Endothelial cell of umbilical vein (primary cell): ENCODE results near the gene CFHR3. TPM values are rescaled to one million over a fixed set of nuclear protein-coding genes. Genes with fewer than 3 reads are reported as not detected.
"Not testable (repeated sequence)": the region's sequence is repeated elsewhere in the genome, so short reads cannot be mapped to it uniquely, and the experiment has no call there.

Source experiments
- BruUV-seq: library from RNA; stranded (reverse); fragments of 400-500 nt; replicated peaks from 2 replicates; lab custom pipeline; 2021; lab: Mats Ljungman, UMichigan
- CTCF ChIA-PET: fragments of 300-600, 350-600 bp; sonication (Branson Sonifier 250); formaldehyde crosslinking; loops from one replicate; lab custom pipeline; 2021; ENCODE audit warnings: antibody characterized with exemption, inconsistent platforms; lab: Charles Lee
- POLR2A ChIA-PET: fragments of 300-600, 350-600 bp; sonication (Branson Sonifier 250); formaldehyde crosslinking; loops from one replicate; lab custom pipeline; 2021; ENCODE audit warnings: antibody characterized with exemption, inconsistent platforms; lab: Charles Lee
- DNase-seq: peaks from one replicate; pipeline ENCODE4 v3.0.0-alpha.2; 2011; ENCODE audit warnings: low read depth, low spot score
- FAIRE-seq: peaks from 2 replicates; lab custom pipeline; 2011; peaks lifted over from hg19 to GRCh38; lab: Jason Lieb, UNC
- H2AFZ ChIP-seq: 2 replicates; pipeline ENCODE4 v1.6.0; 2012; ENCODE audit warnings: low read depth, low read length, control low read depth, inconsistent platforms
- H3K27ac ChIP-seq: 2 replicates; pipeline ENCODE4 v1.5.1; 2011; ENCODE audit warnings: low read depth, mild to moderate bottlenecking, control low read depth, low read length, moderate library complexity; ENCODE audit not compliant: insufficient read depth
- H3K27me3 ChIP-seq, 2 experiments: 2 replicates each; pipeline versions ENCODE4 v1.6.0 to v1.6.1; 2011; ENCODE audit warnings: low read length in 2 of 2, mixed read lengths in 1 of 2; ENCODE audit not compliant: control insufficient read depth in 2 of 2, insufficient read depth in 2 of 2
- H3K36me3 ChIP-seq, 2 experiments: 2 replicates in 1 of 2; 3 replicates in 1 of 2; pipeline ENCODE4 v1.5.1; 2011; ENCODE audit warnings: low read length in 2 of 2, mild to moderate bottlenecking in 1 of 2, moderate library complexity in 1 of 2; ENCODE audit not compliant: control insufficient read depth in 2 of 2, insufficient read depth in 2 of 2; ENCODE audit errors: extremely low read depth in 1 of 2
- H3K4me1 ChIP-seq: 3 replicates; pipeline ENCODE4 v1.5.1; 2011; ENCODE audit warnings: mild to moderate bottlenecking, low read length; ENCODE audit not compliant: control insufficient read depth, insufficient read depth; ENCODE audit errors: extremely low read depth
- H3K4me2 ChIP-seq: 2 replicates; pipeline ENCODE4 v1.6.1; 2011; ENCODE audit warnings: low read length, control low read depth, mixed read lengths; ENCODE audit not compliant: insufficient read depth
- H3K4me3 ChIP-seq, 3 experiments: fragments of 200-600 bp in 1 of 3; sonication (generic), shearing (Covaris generic) in 1 of 3; replicated peaks in 1 of 3; 2 replicates each; pipeline ENCODE4 v1.5.1; 2011 to 2016; ENCODE audit warnings: control low read depth in 3 of 3, low read length in 3 of 3, mild to moderate bottlenecking in 2 of 3, inconsistent platforms in 1 of 3, low read depth in 1 of 3, moderate library complexity in 1 of 3; ENCODE audit not compliant: insufficient read depth in 1 of 3
- H3K79me2 ChIP-seq: 2 replicates; pipeline ENCODE4 v1.6.0; 2012; ENCODE audit warnings: low read length, inconsistent platforms; ENCODE audit not compliant: control insufficient read depth, insufficient read depth
- H3K9ac ChIP-seq: replicated peaks from 2 replicates; pipeline ENCODE3; 2011; ENCODE audit warnings: low read length, control low read depth; ENCODE audit not compliant: insufficient read depth; ENCODE audit errors: extremely low read depth
- H3K9me1 ChIP-seq: replicated peaks from 3 replicates; pipeline ENCODE4 v1.6.0; 2011; ENCODE audit warnings: mild to moderate bottlenecking, low read length; ENCODE audit not compliant: control insufficient read depth, insufficient read depth; ENCODE audit errors: extremely low read depth
- H3K9me3 ChIP-seq: replicated peaks from 2 replicates; pipeline ENCODE4 v1.5.1; 2012; ENCODE audit warnings: low read length, inconsistent platforms; ENCODE audit not compliant: control insufficient read depth, insufficient read depth
- H4K20me1 ChIP-seq: replicated peaks from 2 replicates; pipeline ENCODE3; 2011; ENCODE audit warnings: mild to moderate bottlenecking, low read length; ENCODE audit not compliant: control insufficient read depth, insufficient read depth; ENCODE audit errors: extremely low read depth
- MAX ChIP-seq: IDR thresholded peaks from 2 replicates; pipeline ENCODE4 v1.6.1; 2011; ENCODE audit not compliant: insufficient read depth, insufficient read length
- MYC ChIP-seq: IDR thresholded peaks from one replicate; pipeline ENCODE4 v1.6.1; 2011; ENCODE audit warnings: mild to moderate bottlenecking, low read depth, low read length
- POLR2A ChIP-seq: IDR thresholded peaks from 2 replicates; pipeline ENCODE4 v1.6.1; 2012; ENCODE audit warnings: low read depth, mild to moderate bottlenecking, control low read depth, low read length
- dilution Hi-C: fragments of 300-500 bp; cut with MboI; formaldehyde crosslinking; loops from one replicate; pipeline ENCODE4 v1.15.0; 2019; ENCODE audit warnings: low sequenced_read_pairs; ENCODE audit not compliant: extremely low pct_ligation_motif_present
- intact Hi-C: fragments of 100-400 bp; cut with micrococcal nuclease; formaldehyde crosslinking; loops from one replicate; pipeline ENCODE4 v1.10.0; 2022
- polyA plus RNA-seq, 4 experiments: library from polyadenylated mRNA; depleted of rRNA in 3 of 4; stranded (reverse) in 3 of 4; unstranded in 1 of 4; fragments of >200 nt; gene quantifications; 2 replicates each; pipeline versions ENCODE4 v1.2.1 to v1.2.3, GENCODE V29; 2011 to 2012; ENCODE audit warnings: missing spikeins in 1 of 4
- total RNA-seq: library from RNA; stranded (reverse); gene quantifications from 2 replicates; pipeline ENCODE4 v1.2.3, GENCODE V29; 2021

CFHR3 gene
- total and polyA plus RNA-seq, 2 donors (not counting 3 experiments of a cell fraction or from before 2014, with no cell fraction given) = not detected

GRCh38 chr1:196808529-196809235 is 34.0 kb downstream of the CFHR3 start:
- dilution Hi-C loops (no loop called here), intact Hi-C loops (no loop called here)
- no TSS peak for BruUV-seq
- no peaks in the 10 kb centered on the region for H3K36me3 ChIP-seq
- H3K9me3 ChIP-seq = no peaks in the 10 kb centered on the region
- POLR2A ChIA-PET = no interaction called here
- no peak overlapping the region for H3K27ac ChIP-seq
- no peaks in the 10 kb centered on the region for H3K4me1 ChIP-seq
- DNase-seq (no peak), FAIRE-seq (no peak)
- no peak overlapping the region for H2AFZ ChIP-seq
- H3K27me3 ChIP-seq = no peaks in the 10 kb centered on the region
- H4K20me1 ChIP-seq = no peaks in the 10 kb centered on the region
- CTCF ChIA-PET = no interaction called here
- no peak overlapping the region for H3K4me2 ChIP-seq
- H3K9me1 ChIP-seq = no peaks in the 10 kb centered on the region
- no peak overlapping the region for H3K4me3 ChIP-seq
- TF ChIP-seq MYC (no peak), MAX (no peak), POLR2A (no peak)
- H3K79me2 ChIP-seq = no peaks in the 10 kb centered on the region
- H3K9ac ChIP-seq = no peak overlapping the region

- CTCF ChIA-PET, H3K27ac ChIP-seq, H3K4me1 ChIP-seq, DNase-seq, H3K9ac ChIP-seq, FAIRE-seq, H3K27me3 ChIP-seq, dilution Hi-C loops, H3K4me2 ChIP-seq, intact Hi-C loops, POLR2A ChIA-PET, H3K79me2 ChIP-seq, H4K20me1 ChIP-seq, H3K36me3 ChIP-seq, H3K9me1 ChIP-seq, BruUV-seq, H3K4me3 ChIP-seq, H3K9me3 ChIP-seq, H2AFZ ChIP-seq: not testable (repeated sequence)
These were observed 42.8 kb downstream of the CFHR3 start for GRCh38 chr1:196817442-196817841.

GRCh38 chr1:196819531-196819930 is 44.9 kb downstream of the CFHR3 start, which contains the start of gene CFHR1:
TSS of gene CFHR1 (plus strand) at chr1:196819731. CDS start at chr1:196819845, 114 bp downstream.
- CTCF ChIA-PET, BruUV-seq: not testable (repeated sequence)
- FAIRE-seq = peak; percentile 15

GRCh38 chr1:196827860-196828259 is 53.2 kb downstream of the CFHR3 start:
- CTCF ChIA-PET, BruUV-seq: not testable (repeated sequence)

More at GRCh38 chr1:196819531-196819930, 44.9 kb downstream of the CFHR3 start, which contains the start of gene CFHR1:
- DNase-seq, H3K36me3 ChIP-seq, H4K20me1 ChIP-seq, H3K4me2 ChIP-seq, H3K79me2 ChIP-seq, H3K27me3 ChIP-seq, dilution Hi-C loops, H3K4me1 ChIP-seq, H3K9me3 ChIP-seq, H3K9ac ChIP-seq, intact Hi-C loops, POLR2A ChIA-PET, H3K27ac ChIP-seq, H3K4me3 ChIP-seq, H3K9me1 ChIP-seq, H2AFZ ChIP-seq: not testable (repeated sequence)

More at GRCh38 chr1:196827860-196828259, 53.2 kb downstream of the CFHR3 start:
- H3K4me2 ChIP-seq, H2AFZ ChIP-seq, H3K79me2 ChIP-seq, dilution Hi-C loops, H3K4me3 ChIP-seq, H3K9ac ChIP-seq, H4K20me1 ChIP-seq, H3K27ac ChIP-seq, H3K9me1 ChIP-seq, POLR2A ChIA-PET, H3K27me3 ChIP-seq, H3K4me1 ChIP-seq, H3K9me3 ChIP-seq, H3K36me3 ChIP-seq, FAIRE-seq: not testable (repeated sequence)
- peak; percentile 47 for DNase-seq
- intact Hi-C loops = loop anchor here (5.0 to 10.0 kb wide), 3 partner anchors 347 to 529 kb away; no protein-coding TSS in a partner anchor
